H7 (cell line): ENCODE data around the gene MEG3. TPM values are rescaled to one million over a fixed set of nuclear protein-coding genes. Genes with fewer than 3 reads are reported as not detected.
"Not testable (repeated sequence)": the region's sequence is repeated elsewhere in the genome, so short reads cannot be mapped to it uniquely, and the experiment has no call there.

Experiments used
- DNase-seq: peaks from one replicate; pipeline ENCODE4 v3.0.0; 2012
- H3K27me3 ChIP-seq: 2 replicates; pipeline ENCODE4 v1.6.0; 2011; ENCODE audit warnings: mild to moderate bottlenecking, low read length; ENCODE audit not compliant: control insufficient read depth, insufficient read depth
- H3K36me3 ChIP-seq: replicated peaks from 2 replicates; pipeline ENCODE4 v1.5.1; 2011; ENCODE audit warnings: low read length; ENCODE audit not compliant: control insufficient read depth, insufficient read depth
- H3K4me3 ChIP-seq: 2 replicates; pipeline ENCODE4 v1.5.1; 2011; ENCODE audit warnings: low read depth, mild to moderate bottlenecking, control low read depth, low read length, moderate library complexity; ENCODE audit not compliant: insufficient read depth
- total RNA-seq: library from RNA; depleted of rRNA; stranded (reverse); fragments of >200 nt; shearing (Covaris generic); gene quantifications from 2 replicates; pipeline ENCODE4 v1.2.3, GENCODE V29; 2014

MEG3 gene
- total RNA-seq, 1 experiment from 2014 or later = 0.31 TPM

DNA sequence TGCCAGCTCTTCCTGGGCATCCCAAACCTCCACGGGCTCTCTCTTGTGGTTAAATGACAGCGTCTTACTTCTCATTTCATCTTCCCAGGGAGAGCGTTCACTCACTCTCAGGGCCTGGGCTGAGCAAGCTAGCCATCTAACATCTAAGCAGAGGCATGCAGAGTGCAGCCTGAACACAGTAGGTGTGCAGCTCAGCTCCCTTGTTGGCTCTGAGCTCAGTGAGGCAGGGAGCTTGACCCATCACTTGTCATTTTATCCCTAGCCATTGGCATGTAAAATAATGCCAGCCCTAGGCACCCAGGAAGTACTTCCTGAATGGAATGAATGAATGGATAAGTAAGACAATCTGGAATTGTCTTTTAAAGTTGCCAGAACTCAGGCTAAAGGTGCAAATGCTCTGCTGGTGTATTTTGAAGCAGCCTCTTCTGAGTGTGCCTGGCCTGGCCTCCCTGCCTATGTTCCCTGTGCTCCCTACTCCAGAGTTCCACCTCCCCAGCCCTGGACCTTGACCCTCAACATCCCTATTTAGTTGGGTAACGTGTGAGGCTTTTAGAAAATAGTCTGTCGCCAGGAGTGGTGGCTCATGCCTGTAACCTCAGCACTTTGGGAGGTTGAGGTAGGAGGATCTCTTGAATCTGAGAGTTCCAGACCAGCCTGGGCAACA, 9.5 kb upstream of the MEG3 start:
- DNase-seq = no peak

DNA sequence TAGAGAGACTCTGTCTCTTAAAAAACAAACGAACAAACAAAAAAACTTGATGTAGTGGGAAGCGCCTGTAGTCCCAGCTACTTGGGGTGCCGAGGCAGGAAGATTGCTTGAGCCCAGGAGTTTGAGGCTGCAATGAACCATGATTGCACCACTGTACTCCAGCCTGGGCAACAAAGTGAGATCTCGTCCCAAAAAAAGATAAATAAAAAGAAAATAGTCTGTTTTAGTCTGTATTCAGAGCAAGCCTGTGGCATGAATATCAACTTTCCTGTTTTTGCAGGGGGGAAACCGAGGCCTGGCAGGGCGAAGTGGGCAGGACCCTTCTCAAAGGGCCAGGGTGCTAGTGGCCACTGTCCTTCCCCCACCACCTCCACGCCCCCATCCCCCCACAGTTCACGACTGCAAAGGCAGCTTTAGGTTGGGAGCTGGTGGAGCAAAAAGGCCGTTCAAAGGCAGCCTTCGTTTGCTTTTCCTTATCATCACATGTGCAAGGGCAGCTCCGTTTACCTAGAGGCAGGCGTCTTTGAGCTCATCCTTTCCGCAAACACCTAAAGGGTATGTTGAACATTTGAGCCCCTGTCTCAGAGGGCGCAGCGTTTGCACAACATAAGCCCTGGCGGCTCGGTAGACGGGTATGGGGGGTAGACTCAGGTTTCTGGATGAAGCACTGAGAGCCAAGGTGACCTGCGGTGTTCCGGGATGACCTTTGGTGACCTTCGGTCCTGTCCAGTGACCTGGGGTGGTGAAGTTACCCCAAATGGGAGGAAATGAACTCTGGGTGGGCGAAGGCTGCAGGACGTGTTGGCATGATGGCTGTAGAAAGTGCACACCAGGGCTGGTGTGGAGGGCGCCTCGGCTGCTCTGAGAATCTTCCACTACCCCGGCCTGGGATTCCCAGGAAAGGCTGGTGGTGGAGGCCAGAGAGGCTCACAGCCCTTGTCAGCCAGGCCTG, 8.7 kb upstream of the MEG3 start:
- Histone ChIP-seq H3K27me3 (no peaks in the 10 kb centered on the region), H3K4me3 (no peak overlapping the region), H3K36me3 (no peaks in the 10 kb centered on the region)
- peak; percentile 34 for DNase-seq

More for the DNA sequence above, 9.5 kb upstream of the MEG3 start:
- Histone ChIP-seq H3K36me3 (no peaks in the 10 kb centered on the region), H3K27me3 (no peaks in the 10 kb centered on the region), H3K4me3 (no peak overlapping the region)

DNA sequence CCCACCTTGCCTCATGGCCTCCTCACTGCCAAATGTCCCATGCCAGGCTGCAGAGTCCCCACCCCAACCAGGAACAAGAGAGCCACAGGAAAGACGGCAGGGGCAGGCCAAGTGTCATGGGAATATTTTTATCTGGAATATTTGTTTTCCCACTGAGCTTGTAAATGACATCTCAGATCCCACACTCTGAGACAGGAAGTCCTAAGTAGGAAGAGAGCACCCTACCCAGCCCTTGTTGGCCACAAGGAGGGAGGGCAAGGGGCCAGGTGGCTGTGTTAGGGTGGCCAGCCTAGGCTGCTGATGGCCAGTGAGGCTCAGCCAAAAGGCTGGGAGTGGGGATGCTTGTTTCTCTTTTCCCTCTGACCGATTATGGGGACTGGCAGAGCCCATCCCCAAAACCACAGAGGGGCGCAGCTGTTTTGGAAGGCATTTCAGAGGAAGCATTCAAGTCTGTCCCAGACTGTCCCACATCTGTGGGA, 7.7 kb upstream of the MEG3 start:
- Histone ChIP-seq H3K4me3 (no peak overlapping the region), H3K36me3 (no peaks in the 10 kb centered on the region), H3K27me3 (no peaks in the 10 kb centered on the region)
- no peak for DNase-seq

DNA sequence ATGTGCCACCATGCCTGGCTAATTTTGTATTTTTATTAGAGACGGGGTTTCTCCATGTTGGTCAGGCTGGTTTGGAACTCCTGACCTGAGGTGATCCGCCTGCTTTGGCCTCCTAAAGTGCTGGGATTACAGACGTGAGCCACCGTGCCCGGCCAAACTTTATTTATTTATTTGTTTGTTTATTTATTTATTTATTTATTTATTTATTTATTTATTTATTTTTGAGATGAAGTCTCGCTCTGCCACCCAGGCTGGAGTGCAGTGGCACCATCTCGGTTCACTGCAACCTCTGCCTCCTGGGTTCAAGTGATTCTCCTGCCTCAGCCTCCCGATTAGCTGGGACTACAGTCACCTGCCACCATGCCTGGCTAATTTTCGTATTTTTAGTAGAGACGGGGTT, 7.0 kb upstream of the MEG3 start:
- H3K36me3 ChIP-seq, DNase-seq, H3K27me3 ChIP-seq, H3K4me3 ChIP-seq: not testable (repeated sequence)

DNA sequence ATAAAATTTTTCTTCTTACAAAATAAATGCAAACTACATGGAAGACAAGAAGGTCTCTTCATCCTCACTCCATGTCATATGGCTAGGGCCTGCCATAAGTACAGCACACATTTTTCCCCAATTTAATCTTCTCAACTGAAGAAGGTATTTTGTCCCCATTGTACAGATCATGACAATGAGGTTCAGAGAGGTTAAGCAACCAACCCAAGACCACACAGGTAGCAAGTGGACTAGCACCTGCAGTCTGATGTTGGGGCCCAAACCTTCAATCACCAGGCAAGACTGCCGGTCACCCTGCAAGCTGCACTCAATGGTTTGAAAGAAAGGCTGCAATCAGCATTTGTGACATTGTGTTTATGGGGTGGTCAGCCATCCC, 6.5 kb upstream of the MEG3 start:
- Histone ChIP-seq H3K27me3 (no peaks in the 10 kb centered on the region), H3K36me3 (no peaks in the 10 kb centered on the region), H3K4me3 (no peak overlapping the region)
- no peak for DNase-seq

DNA sequence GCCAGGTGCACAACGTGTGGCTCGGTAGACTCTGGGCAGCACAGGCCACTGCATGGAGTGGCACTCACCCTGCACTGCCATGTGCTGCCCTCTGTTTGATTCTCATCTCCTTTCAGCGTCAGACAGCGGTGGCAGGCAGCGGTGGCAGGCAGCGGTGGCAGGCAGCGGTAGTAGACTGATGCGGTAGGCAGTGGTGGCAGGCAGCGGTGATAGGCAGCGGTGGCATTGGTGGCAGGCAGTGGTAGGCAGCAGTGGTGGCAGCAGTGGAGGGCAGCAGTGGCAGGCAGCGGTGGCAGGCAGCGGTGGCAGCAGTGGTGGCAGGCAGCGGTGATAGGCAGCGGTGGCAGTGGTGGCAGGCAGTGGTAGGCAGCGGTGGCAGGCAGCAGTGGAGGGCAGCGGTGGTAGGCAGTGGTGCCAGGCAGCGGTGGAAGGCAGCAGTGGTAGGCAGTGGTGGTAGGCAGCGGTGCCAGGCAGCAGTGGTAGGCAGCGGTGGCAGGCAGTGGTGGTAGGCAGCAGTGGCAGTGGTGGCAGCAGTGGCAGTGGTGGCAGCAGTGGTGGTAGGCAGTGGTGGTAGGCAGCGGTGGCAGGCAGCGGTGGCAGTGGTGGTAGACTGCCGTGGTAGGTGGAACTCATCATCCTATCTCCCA, 6.0 kb upstream of the MEG3 start:
- Histone ChIP-seq H3K36me3 (no peaks in the 10 kb centered on the region), H3K4me3 (no peak overlapping the region), H3K27me3 (no peaks in the 10 kb centered on the region)
- DNase-seq = no peak

DNA sequence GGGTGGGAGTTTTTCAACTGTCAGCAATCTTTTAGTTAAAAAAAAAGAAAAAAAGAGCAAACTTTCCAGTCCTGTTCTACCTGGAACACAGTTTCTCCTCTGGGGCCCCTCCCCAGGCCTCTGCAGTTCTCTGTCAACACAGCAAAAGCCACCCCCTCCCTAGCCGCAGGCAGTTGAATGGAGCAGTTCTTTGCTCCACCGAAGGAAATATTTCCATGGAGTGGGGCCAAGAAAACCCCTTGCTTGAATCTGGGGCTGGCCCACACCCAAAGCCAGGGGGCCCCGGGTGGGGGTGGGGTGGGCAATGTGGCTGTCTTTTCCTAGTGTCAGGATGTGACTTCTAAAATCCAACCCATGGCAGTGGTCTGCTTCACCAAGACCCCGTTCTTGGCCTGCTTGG, 5.0 kb upstream of the MEG3 start:
- no peak overlapping the region for H3K4me3 ChIP-seq
- H3K36me3 ChIP-seq = no peaks in the 10 kb centered on the region
- no peak for DNase-seq

DNA sequence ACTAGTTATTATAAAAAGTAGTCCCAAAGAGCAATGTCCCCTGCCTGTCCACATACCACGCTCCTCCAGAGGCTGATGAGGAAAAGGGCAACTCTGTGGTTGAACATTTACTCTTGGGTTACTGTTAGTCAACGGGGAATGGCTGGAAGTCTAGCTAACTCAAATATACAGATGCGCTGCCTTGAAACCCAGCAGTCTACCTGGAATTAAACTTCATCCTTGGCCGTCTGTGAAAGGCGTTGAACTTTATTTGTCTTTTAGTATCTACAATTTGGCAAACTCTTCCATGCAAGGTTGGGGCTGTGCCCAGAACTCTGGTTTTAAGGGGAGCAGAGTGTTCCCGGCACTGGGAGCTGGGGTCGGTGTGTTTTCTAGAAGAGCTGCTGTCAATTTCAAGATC, 3.9 kb upstream of the MEG3 start:
- no peaks in the 10 kb centered on the region for H3K27me3 ChIP-seq
- H3K36me3 ChIP-seq = no peaks in the 10 kb centered on the region
- no peak overlapping the region for H3K4me3 ChIP-seq
- DNase-seq = no peak

More for the DNA sequence above, 5.0 kb upstream of the MEG3 start:
- H3K27me3 ChIP-seq = no peaks in the 10 kb centered on the region

DNA sequence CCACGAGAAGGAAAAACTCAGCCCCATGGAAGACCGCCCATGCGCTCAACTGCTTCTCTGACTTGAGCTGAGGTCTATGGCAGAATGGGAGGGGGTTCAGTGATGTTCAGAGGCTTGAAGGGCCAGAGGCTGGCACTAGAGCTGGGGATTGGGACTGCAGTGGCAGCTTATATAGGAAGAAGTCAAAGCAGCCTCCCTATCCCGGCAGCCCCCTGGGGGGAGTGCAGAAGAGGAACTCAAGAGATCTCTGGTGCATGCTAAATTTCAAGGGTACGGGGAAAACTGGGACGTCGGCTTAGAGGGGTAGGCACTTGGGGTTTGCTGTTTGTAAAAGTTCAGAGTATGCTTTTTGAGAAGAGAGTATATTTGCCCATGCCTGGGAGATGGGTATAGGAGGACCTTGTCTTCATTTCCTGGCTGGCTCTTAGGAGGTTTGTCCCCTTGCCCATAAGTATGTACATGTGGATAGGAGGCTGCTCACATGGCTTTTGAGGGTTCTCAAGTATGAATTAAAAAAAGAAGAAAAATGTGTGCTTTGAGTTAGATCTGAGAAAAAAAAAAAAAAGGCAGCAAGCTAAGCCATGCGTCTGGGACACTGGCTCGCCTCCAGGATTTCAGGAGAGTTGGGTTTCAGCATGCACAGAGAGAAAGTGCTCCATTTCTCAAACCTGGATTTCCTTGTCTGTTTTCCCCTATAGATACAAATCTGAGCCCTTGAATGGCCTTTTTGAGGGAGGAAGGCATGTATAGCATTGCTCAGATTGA, 3.2 kb upstream of the MEG3 start:
- H3K4me3 ChIP-seq = no peak overlapping the region
- no peaks in the 10 kb centered on the region for H3K36me3 ChIP-seq
- no peaks in the 10 kb centered on the region for H3K27me3 ChIP-seq
- no peak for DNase-seq

DNA sequence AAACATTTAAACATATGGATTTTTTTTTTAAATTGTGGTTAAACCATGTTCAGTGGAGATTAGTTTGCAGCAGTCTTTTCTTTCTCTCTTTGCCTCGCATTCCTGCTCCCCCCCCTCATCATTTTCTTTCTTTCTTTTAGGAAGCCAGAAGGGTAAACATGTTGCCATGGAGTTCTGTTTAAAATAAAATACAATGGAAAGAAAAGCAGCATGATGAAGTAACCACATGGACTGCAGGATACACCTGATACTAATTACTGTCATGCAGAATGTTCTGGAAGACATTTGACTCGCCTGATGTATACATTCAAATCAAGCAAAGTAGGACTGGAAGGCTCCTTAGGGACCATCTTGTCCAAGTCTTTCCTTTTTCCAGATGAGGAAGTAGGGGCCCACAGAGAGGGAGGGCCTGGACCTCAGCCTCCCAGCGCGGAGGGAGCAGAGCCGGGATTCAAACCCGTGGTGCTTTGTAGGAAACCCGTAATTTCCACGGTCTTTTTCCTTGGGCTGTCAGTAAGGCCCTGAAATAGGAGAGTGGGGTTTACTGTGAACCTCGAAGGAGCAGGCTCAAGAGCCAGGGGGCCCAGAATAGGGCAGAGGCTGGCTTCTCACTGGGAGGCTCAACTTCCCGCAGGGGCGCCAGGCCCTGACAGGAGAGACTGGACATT, 2.4 kb upstream of the MEG3 start:
- no peak overlapping the region for H3K4me3 ChIP-seq
- H3K27me3 ChIP-seq = no peaks in the 10 kb centered on the region
- H3K36me3 ChIP-seq = no peaks in the 10 kb centered on the region
- DNase-seq = no peak

DNA sequence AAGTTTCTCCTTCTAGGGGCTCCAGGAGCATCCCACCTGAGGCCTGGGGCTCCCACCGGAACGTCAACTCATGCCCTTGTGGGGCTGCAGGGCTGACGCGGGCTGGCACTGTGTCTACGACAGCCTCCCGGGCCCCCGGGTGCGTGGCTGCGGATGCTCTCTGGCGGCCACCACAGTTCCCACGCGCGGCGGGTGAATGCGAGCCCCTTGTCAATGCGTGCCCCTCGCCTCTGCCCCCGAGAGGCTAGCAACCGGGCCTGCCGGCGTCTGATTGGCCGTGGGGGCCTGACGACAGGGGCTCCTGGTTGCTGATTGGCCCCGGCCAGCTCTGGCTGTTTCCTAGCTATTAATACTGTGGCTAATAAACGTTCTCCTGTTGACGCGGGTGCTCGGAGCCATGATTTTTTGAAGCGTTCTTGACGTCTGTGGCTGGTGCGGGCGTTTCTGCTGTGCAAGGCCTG, 1.8 kb upstream of the MEG3 start:
- Histone ChIP-seq H3K27me3 (no peaks in the 10 kb centered on the region), H3K4me3 (no peak overlapping the region), H3K36me3 (no peaks in the 10 kb centered on the region)
- DNase-seq = peak; percentile 94

DNA sequence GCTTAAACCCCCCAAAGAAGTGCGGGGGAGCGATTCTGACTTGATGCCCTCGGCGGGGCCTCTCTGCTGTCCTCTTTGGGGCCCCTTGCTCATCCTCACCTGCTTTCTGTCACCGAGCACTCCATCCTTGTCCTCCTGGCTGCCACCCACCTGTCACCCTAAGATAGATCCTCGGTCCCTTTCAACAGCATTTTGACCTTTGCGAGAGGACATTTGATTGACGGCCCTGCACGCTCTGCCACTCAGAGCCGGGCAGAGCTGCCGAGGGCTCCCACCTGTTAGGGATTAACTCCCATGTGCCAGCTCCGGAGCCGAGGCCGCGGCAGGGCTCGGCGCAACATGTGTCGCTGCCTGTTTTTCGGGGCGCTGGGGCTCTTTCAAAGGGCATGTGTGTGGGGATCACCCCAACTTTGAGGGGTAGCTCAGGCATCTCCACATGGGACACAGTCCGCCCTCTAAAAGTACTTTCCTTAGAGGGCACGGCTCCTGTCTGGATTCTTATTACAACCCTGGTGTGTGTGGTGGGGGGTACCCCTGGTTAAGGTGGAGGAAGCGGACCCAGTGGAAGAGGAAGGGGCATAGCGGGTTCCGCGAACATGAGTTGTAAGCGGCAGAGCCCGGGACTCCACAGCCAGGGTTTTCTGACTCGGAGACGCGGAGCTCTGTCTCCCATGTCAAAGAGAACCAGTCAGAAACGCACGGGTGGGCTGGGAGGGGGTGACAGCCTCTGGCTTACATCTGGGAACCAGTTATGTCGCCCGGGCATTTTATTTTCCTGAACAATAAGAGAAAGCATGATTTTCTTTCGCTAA, 811 bp upstream of the MEG3 start:
- DNase-seq = no peak
- Histone ChIP-seq H3K27me3 (no peaks in the 10 kb centered on the region), H3K4me3 (no peak overlapping the region), H3K36me3 (no peaks in the 10 kb centered on the region)

DNA sequence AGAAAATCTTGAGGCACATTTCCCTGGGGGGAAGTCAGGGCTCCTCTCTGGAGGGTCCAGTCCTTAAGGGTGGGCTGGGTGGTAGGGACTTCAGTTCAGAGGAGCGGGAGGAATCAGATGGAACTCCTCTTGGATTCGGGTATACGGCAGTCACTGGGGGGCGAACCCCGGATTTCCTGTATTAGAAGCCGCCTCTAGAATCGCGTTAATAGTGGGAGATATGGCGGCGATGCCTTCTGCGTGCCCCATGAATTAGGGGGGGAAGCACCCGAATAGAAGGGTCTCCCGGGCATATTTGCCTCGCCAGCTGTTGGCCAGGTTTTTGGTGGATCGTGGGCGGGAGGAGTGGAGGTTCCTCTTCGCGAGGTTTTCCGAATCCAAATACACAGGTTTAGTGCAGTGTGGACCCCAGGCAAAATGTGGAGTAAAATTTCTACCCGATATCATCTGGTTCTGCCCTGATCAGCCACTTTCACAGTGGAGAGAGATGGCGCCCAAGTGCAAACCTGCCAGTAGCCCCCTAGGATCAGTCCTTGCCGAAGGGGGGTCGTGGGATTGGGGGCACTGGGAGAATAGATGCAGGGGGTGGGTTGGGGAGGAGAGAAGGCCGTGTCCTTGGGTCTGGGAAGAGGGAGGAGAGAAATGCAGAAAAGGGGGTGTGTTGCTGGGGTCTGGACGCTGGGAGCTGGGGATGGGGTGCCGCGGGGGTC, 628 bp downstream of the MEG3 start:
- H3K36me3 ChIP-seq = no peaks in the 10 kb centered on the region
- H3K4me3 ChIP-seq = no peak overlapping the region
- DNase-seq = no peak

More for the DNA sequence above, 628 bp downstream of the MEG3 start:
- no peaks in the 10 kb centered on the region for H3K27me3 ChIP-seq
